ENCODE data around the gene TSPAN7.

DNA sequence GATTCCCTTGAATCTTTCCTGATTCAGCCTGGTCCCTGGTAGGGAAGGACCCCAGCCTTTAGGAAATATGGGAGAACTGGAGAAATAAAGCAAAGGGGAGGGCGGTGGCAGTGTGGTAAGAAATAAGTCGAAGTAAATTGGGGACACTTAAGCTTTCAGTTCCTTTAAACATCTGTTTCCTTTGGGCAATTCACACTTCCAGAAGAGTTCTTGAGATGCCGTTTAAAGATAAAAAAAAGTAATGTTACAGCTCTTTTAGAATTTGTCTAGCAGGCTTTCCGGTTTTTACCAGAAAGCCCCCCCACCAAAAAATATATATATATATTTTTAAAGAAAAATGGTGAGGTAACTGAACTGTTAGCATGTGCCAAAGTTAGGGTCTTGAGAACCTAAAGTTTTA, 46.6 kb downstream of the TSPAN7 start:
- TF ChIP-seq, protein P1, sequence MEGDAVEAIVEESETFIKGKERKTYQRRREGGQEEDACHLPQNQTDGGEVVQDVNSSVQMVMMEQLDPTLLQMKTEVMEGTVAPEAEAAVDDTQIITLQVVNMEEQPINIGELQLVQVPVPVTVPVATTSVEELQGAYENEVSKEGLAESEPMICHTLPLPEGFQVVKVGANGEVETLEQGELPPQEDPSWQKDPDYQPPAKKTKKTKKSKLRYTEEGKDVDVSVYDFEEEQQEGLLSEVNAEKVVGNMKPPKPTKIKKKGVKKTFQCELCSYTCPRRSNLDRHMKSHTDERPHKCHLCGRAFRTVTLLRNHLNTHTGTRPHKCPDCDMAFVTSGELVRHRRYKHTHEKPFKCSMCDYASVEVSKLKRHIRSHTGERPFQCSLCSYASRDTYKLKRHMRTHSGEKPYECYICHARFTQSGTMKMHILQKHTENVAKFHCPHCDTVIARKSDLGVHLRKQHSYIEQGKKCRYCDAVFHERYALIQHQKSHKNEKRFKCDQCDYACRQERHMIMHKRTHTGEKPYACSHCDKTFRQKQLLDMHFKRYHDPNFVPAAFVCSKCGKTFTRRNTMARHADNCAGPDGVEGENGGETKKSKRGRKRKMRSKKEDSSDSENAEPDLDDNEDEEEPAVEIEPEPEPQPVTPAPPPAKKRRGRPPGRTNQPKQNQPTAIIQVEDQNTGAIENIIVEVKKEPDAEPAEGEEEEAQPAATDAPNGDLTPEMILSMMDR (IDR thresholded peaks at IDR 0.05 in 8 of 11, conservative IDR thresholded peaks at IDR 0.05 in 3 of 11) = no peak
- TF ChIP-seq POLR2A (IDR thresholded peaks at IDR 0.05) = no peak
- no peak for TF ChIP-seq POLR2AphosphoS5 (IDR thresholded peaks at IDR 0.05)

Data from spleen (tissue), 7 donors.